B cell (primary cell): ENCODE results near the gene SUMO3. TPM values are rescaled to one million over a fixed set of nuclear protein-coding genes. Genes with fewer than 3 reads are reported as not detected.

Source experiments
- ATAC-seq: fragments of 200-7000 bp; cut with Tn5 transposase; one replicate; pipeline ENCODE4 v1.10.0; 2021; ENCODE audit warnings: low read depth, mild to moderate bottlenecking, moderate number of reproducible peaks, moderate library complexity
- CTCF ChIA-PET: fragments of 350-600 bp; sonication (Branson Sonifier 250); formaldehyde crosslinking; loops from one replicate; lab custom pipeline; 2021; ENCODE audit warnings: antibody characterized with exemption, inconsistent platforms; lab: Charles Lee
- POLR2A ChIA-PET: fragments of 350-600 bp; sonication (Branson Sonifier 250); formaldehyde crosslinking; loops from one replicate; lab custom pipeline; 2021; ENCODE audit warnings: antibody characterized with exemption; lab: Charles Lee
- DNase-seq: peaks from one replicate; pipeline ENCODE4 v3.0.0; 2013
- H2AFZ ChIP-seq: 2 replicates; pipeline ENCODE4 v1.6.1; 2012; ENCODE audit warnings: mild to moderate bottlenecking, low read depth, low read length; ENCODE audit not compliant: insufficient read depth, poor library complexity, severe bottlenecking
- H3K27ac ChIP-seq, 2 donors: 1 replicate in 1 of 2; 2 replicates in 1 of 2; pipeline ENCODE4 v1.5.1; 2012 to 2013; ENCODE audit warnings: low read length in 2 of 2, mild to moderate bottlenecking in 2 of 2, moderate library complexity in 1 of 2
- H3K27me3 ChIP-seq, 4 experiments: fragments of 200-600 bp in 1 of 4; sonication (generic) in 1 of 4; replicated peaks in 1 of 4; 1 replicate in 2 of 4; 2 replicates in 2 of 4; pipeline versions ENCODE4 v1.6.1 to v1.7.0; 2013 to 2016; ENCODE audit warnings: low read length in 3 of 4, mild to moderate bottlenecking in 2 of 4, mixed read lengths in 1 of 4, moderate library complexity in 1 of 4; ENCODE audit not compliant: insufficient read depth in 4 of 4, control insufficient read depth in 3 of 4; ENCODE audit errors: control extremely low read depth in 1 of 4
- H3K36me3 ChIP-seq, 2 experiments: replicated peaks in 1 of 2; 1 replicate in 1 of 2; 2 replicates in 1 of 2; pipeline versions ENCODE4 v1.6.1 to v1.7.1; 2013; ENCODE audit warnings: low read length in 1 of 2; ENCODE audit not compliant: insufficient read depth in 2 of 2, control insufficient read depth in 1 of 2; ENCODE audit errors: control extremely low read depth in 1 of 2, extremely low read depth in 1 of 2
- H3K4me1 ChIP-seq, 2 donors: fragments of 200-600 bp in 1 of 2; sonication (generic) in 1 of 2; 1 replicate in 1 of 2; 2 replicates in 1 of 2; pipeline versions ENCODE4 v1.5.1 to v1.6.1; 2013 to 2017; ENCODE audit warnings: low read length in 2 of 2; ENCODE audit not compliant: control insufficient read depth in 2 of 2, insufficient read depth in 2 of 2
- H3K4me2 ChIP-seq: replicated peaks from 2 replicates; pipeline ENCODE3; 2012; ENCODE audit warnings: mild to moderate bottlenecking, low read depth, low read length; ENCODE audit not compliant: poor library complexity, severe bottlenecking
- H3K4me3 ChIP-seq, 5 experiments: fragments of 200-600 bp in 1 of 5; sonication (generic) in 1 of 5; 1 replicate in 3 of 5; 2 replicates in 2 of 5; pipeline versions ENCODE4 v1.5.1 to v1.7.0; 2011 to 2016; ENCODE audit warnings: low read length in 4 of 5, mild to moderate bottlenecking in 4 of 5, low read depth in 2 of 5, control low read depth in 1 of 5, moderate library complexity in 1 of 5; ENCODE audit not compliant: insufficient read depth in 1 of 5; ENCODE audit errors: control extremely low read depth in 1 of 5, extremely low read depth in 1 of 5
- H3K79me2 ChIP-seq: fragments of 200-600 bp; sonication (generic); one replicate; pipeline ENCODE4 v1.6.0; 2016; ENCODE audit warnings: low read length; ENCODE audit not compliant: control insufficient read depth, insufficient read depth
- H3K9ac ChIP-seq: fragments of 200-600 bp; sonication (generic); 2 replicates; pipeline ENCODE4 v1.6.1; 2017; ENCODE audit warnings: mild to moderate bottlenecking, low read length, moderate library complexity
- H3K9me3 ChIP-seq, 3 donors: one replicate each; pipeline versions ENCODE4 v1.6.1 to v1.7.1; 2013; ENCODE audit warnings: low read length in 2 of 3; ENCODE audit not compliant: control insufficient read depth in 2 of 3, insufficient read depth in 1 of 3; ENCODE audit errors: control extremely low read depth in 1 of 3
- H4K20me1 ChIP-seq: 2 replicates; pipeline ENCODE4 v1.6.0; 2012; ENCODE audit warnings: mild to moderate bottlenecking, low read length; ENCODE audit not compliant: insufficient read depth, control insufficient read depth, poor library complexity, severe bottlenecking
- H3K27ac Mint-ChIP-seq: one replicate; pipeline ENCODE4 v1.8.0; 2021; ENCODE audit warnings: mixed read lengths
- H3K27me3 Mint-ChIP-seq: one replicate; pipeline ENCODE4 v1.8.0; 2021; ENCODE audit warnings: mixed read lengths
- H3K4me1 Mint-ChIP-seq: one replicate; pipeline ENCODE4 v1.8.0; 2021; ENCODE audit warnings: mixed read lengths
- H3K4me3 Mint-ChIP-seq: one replicate; pipeline ENCODE4 v1.8.0; 2021; ENCODE audit warnings: mixed read lengths
- H3K9me3 Mint-ChIP-seq: one replicate; pipeline ENCODE4 v1.8.0; 2022; ENCODE audit warnings: mixed read lengths; ENCODE audit not compliant: insufficient read depth
- CTCF ChIP-seq: fragments of 200-600 bp; IDR thresholded peaks from one replicate; pipeline ENCODE4 v1.8.0; 2022; ENCODE audit warnings: antibody characterized with exemption, mild to moderate bottlenecking
- EZH2 ChIP-seq: IDR thresholded peaks from 2 replicates; pipeline ENCODE4 v1.6.1; 2012; ENCODE audit warnings: borderline replicate concordance, low read depth, mild to moderate bottlenecking, moderate library complexity, low read length; ENCODE audit not compliant: insufficient read depth, poor library complexity, severe bottlenecking
- WGBS: methylation state at CpG from one replicate; pipeline ENCODE4 v1.1.5; 2013; ENCODE audit warnings: missing lambda C conversion rate; ENCODE audit not compliant: insufficient coverage; 5-methylcytosine and 5-hydroxymethylcytosine counted together
- intact Hi-C: fragments of 100-400 bp; cut with micrococcal nuclease; formaldehyde crosslinking; loops from one replicate; pipeline ENCODE4 v1.10.0; 2022
- polyA plus RNA-seq: library from polyadenylated mRNA; depleted of rRNA; stranded (reverse); fragments of >200 nt; gene quantifications from 2 replicates; pipeline ENCODE4 v1.2.3, GENCODE V29; 2012
- total RNA-seq, 2 donors: library from RNA; stranded (reverse); fragments of 120-200 nt in 1 of 2; gene quantifications; 1 replicate in 1 of 2; 2 replicates in 1 of 2; pipeline versions ENCODE4 v1.2.3 to v1.2.4, GENCODE V29; 2013 to 2022

The SUMO3 gene
- total and polyA plus RNA-seq, 2 donors (not counting 1 experiment from before 2014, with no cell fraction given) = 37.6 to 44.8 TPM

- DNase-seq = no peak
- ChIA-PET POLR2A (interaction anchor here (0.6 kb wide), 1 partner anchor 74 kb away, joined by 6 read pairs; no protein-coding TSS in a partner anchor), CTCF (no interaction called here)
- Histone ChIP-seq H3K27ac (no peak overlapping the region), H3K27me3 (no peaks in the 10 kb centered on the region), H3K4me2 (no peak overlapping the region), H3K4me1 (peaks cover 0 to 6% of the 10 kb centered on the region in 2 donors), H3K9ac (no peak overlapping the region), H3K4me3 (no peak overlapping the region), H3K79me2 (peaks cover 50% of the 10 kb centered on the region), H2AFZ (no peak overlapping the region), H3K9me3 (no peaks in the 10 kb centered on the region), H4K20me1 (peaks cover 69% of the 10 kb centered on the region), H3K36me3 (peaks cover 0 to 88% of the 10 kb centered on the region in 2 experiments)
- no peak for ATAC-seq
- no peak overlapping the region for H3K27ac Mint-ChIP-seq
- intact Hi-C loops = no loop called here
- TF ChIP-seq CTCF (no peak), EZH2 (no peak)
- WGBS = 96% methylated on average over 34 of the region's 34 CpGs
- no peak overlapping the region for H3K4me3 Mint-ChIP-seq
- no peaks in the 10 kb centered on the region for H3K4me1 Mint-ChIP-seq
- H3K9me3 Mint-ChIP-seq = no peaks in the 10 kb centered on the region
- H3K27me3 Mint-ChIP-seq = no peaks in the 10 kb centered on the region
Observed at GRCh38 chr21:44853601-44854390, 35.9 kb upstream of the SUMO3 start.
